Adrenal gland (tissue), 5 donors: Measurements from ENCODE around the gene TNRC18.

Experiments used
- CTCF ChIP-seq, 6 experiments: fragments of 450-650 bp in 4 of 6; fragments of 200-600 bp in 2 of 6; sonication (generic) in 1 of 6; IDR thresholded peaks; 1 replicate in 5 of 6; 2 replicates in 1 of 6; pipeline versions ENCODE4 v1.5.1 to v1.8.0; 2016 to 2021; ENCODE audit warnings: antibody characterized with exemption in 6 of 6, mild to moderate bottlenecking in 2 of 6, moderate library complexity in 1 of 6
- POLR2A ChIP-seq, 2 donors: fragments of 450-650 bp; IDR thresholded peaks; one replicate each; pipeline ENCODE4 v1.6.1; 2017; ENCODE audit warnings: antibody characterized with exemption in 2 of 2, mild to moderate bottlenecking in 2 of 2, moderate library complexity in 1 of 2
- donor health status: DM: no; HTN: no; CAD: no.

- TF ChIP-seq CTCF (IDR thresholded peaks at IDR 0.05) (no peak), POLR2A (IDR thresholded peaks at IDR 0.05) (no peak)
Measured at GRCh38 chr7:5383314-5384098, 40.1 kb downstream of the TNRC18 start.
